Spleen (tissue), 7 donors: ENCODE results near the gene AMY1B.
"Not testable (repeated sequence)": the region's sequence is repeated elsewhere in the genome, so short reads cannot be mapped to it uniquely, and the experiment has no call there.

Experiments used
- CTCF ChIP-seq, 11 experiments: fragments of 200-600 bp in 7 of 11; fragments of 450-650 bp in 4 of 11; sonication (generic) in 4 of 11; IDR thresholded peaks in 8 of 11; conservative IDR thresholded peaks in 3 of 11; 1 replicate in 7 of 11; 2 replicates in 4 of 11; pipeline versions ENCODE4 v1.4.0 to v1.8.0; 2016 to 2021; ENCODE audit warnings: antibody characterized with exemption in 11 of 11, inconsistent platforms in 4 of 11, mild to moderate bottlenecking in 1 of 11
- POLR2A ChIP-seq, 3 donors: fragments of 450-650 bp; IDR thresholded peaks; one replicate each; pipeline ENCODE4 v1.5.1; 2017; ENCODE audit warnings: antibody characterized with exemption in 3 of 3, mild to moderate bottlenecking in 1 of 3
- donor health status: DM: no; HTN: no; CAD: no; lungs with moderate emphysema.
- donor health status: DM: no; HTN: no; CAD: no.
- donor health status: DM: no; HTN: no; CAD: no.

- not testable (repeated sequence) for TF ChIP-seq CTCF (IDR thresholded peaks at IDR 0.05 in 8 of 11, conservative IDR thresholded peaks at IDR 0.05 in 3 of 11); POLR2A (IDR thresholded peaks at IDR 0.05)
These were observed 45.7 kb downstream of the AMY1B start for GRCh38 chr1:103650305-103650704.
